ENCODE results near the gene EXD3.

EXD3 gene

GRCh38 chr9:137273095-137273490, 149.9 kb downstream of the EXD3 start:
- Histone ChIP-seq H3K9ac (ENCODE audit: low read depth, low read length) (no peak overlapping the region), H3K9me3 (ENCODE audit: control insufficient read depth, insufficient read depth, low read length) (no peaks in the 10 kb centered on the region), H3K4me3 (ENCODE audit: low read depth, low read length) (no peak overlapping the region), H3K27me3 (ENCODE audit: control insufficient read depth, insufficient read depth, low read length) (no peaks in the 10 kb centered on the region), H3K36me3 (ENCODE audit: control insufficient read depth, insufficient read depth, low read length) (peaks cover 21% of the 10 kb centered on the region), H3K4me1 (ENCODE audit: control insufficient read depth, insufficient read depth, low read length) (peaks cover 3% of the 10 kb centered on the region)

GRCh38 chr9:137272241-137273094, 150.5 kb downstream of the EXD3 start:
- Histone ChIP-seq H3K36me3 (ENCODE audit: control insufficient read depth, insufficient read depth, low read length) (peaks cover 21% of the 10 kb centered on the region), H3K4me3 (ENCODE audit: low read depth, low read length) (no peak overlapping the region), H3K9me3 (ENCODE audit: control insufficient read depth, insufficient read depth, low read length) (no peaks in the 10 kb centered on the region), H3K27me3 (ENCODE audit: control insufficient read depth, insufficient read depth, low read length) (no peaks in the 10 kb centered on the region), H3K9ac (ENCODE audit: low read depth, low read length) (peak overlapping the region; percentile 24), H3K4me1 (ENCODE audit: control insufficient read depth, insufficient read depth, low read length) (peaks cover 3% of the 10 kb centered on the region)

GRCh38 chr9:137271696-137272076, 151.3 kb downstream of the EXD3 start:
- Histone ChIP-seq H3K9ac (ENCODE audit: low read depth, low read length) (no peak overlapping the region), H3K27me3 (ENCODE audit: control insufficient read depth, insufficient read depth, low read length) (no peaks in the 10 kb centered on the region), H3K4me3 (ENCODE audit: low read depth, low read length) (no peak overlapping the region), H3K36me3 (ENCODE audit: control insufficient read depth, insufficient read depth, low read length) (peaks cover 27% of the 10 kb centered on the region), H3K9me3 (ENCODE audit: control insufficient read depth, insufficient read depth, low read length) (no peaks in the 10 kb centered on the region), H3K4me1 (ENCODE audit: control insufficient read depth, insufficient read depth, low read length) (peaks cover 3% of the 10 kb centered on the region)

- no peaks in the 10 kb centered on the region for H3K9me3 ChIP-seq (ENCODE audit: control insufficient read depth, insufficient read depth, low read length)
- H3K36me3 ChIP-seq (ENCODE audit: control insufficient read depth, insufficient read depth, low read length), result peaks cover 32% of the 10 kb centered on the region
- no peak overlapping the region for H3K9ac ChIP-seq (ENCODE audit: low read depth, low read length)
- peaks cover 1% of the 10 kb centered on the region for H3K4me1 ChIP-seq (ENCODE audit: control insufficient read depth, insufficient read depth, low read length)
- no peak overlapping the region for H3K4me3 ChIP-seq (ENCODE audit: low read depth, low read length)
- H3K27me3 ChIP-seq (ENCODE audit: control insufficient read depth, insufficient read depth, low read length), result no peaks in the 10 kb centered on the region
These were observed 151.8 kb downstream of the EXD3 start for GRCh38 chr9:137270929-137271695.

GRCh38 chr9:137269231-137269772, 153.7 kb downstream of the EXD3 start:
- Histone ChIP-seq H3K27me3 (ENCODE audit: control insufficient read depth, insufficient read depth, low read length) (no peaks in the 10 kb centered on the region), H3K36me3 (ENCODE audit: control insufficient read depth, insufficient read depth, low read length) (peaks cover 47% of the 10 kb centered on the region), H3K4me3 (ENCODE audit: low read depth, low read length) (no peak overlapping the region), H3K9me3 (ENCODE audit: control insufficient read depth, insufficient read depth, low read length) (no peaks in the 10 kb centered on the region), H3K4me1 (ENCODE audit: control insufficient read depth, insufficient read depth, low read length) (no peaks in the 10 kb centered on the region), H3K9ac (ENCODE audit: low read depth, low read length) (no peak overlapping the region)

- Histone ChIP-seq H3K4me3 (ENCODE audit: low read depth, low read length) (no peak overlapping the region), H3K9me3 (ENCODE audit: control insufficient read depth, insufficient read depth, low read length) (no peaks in the 10 kb centered on the region), H3K4me1 (ENCODE audit: control insufficient read depth, insufficient read depth, low read length) (no peaks in the 10 kb centered on the region), H3K36me3 (ENCODE audit: control insufficient read depth, insufficient read depth, low read length) (peaks cover 52% of the 10 kb centered on the region), H3K27me3 (ENCODE audit: control insufficient read depth, insufficient read depth, low read length) (no peaks in the 10 kb centered on the region), H3K9ac (ENCODE audit: low read depth, low read length) (no peak overlapping the region)
These were observed 154.3 kb downstream of the EXD3 start for GRCh38 chr9:137268538-137269201.

- Histone ChIP-seq H3K4me3 (ENCODE audit: low read depth, low read length) (no peak overlapping the region), H3K27me3 (ENCODE audit: control insufficient read depth, insufficient read depth, low read length) (no peaks in the 10 kb centered on the region), H3K9ac (ENCODE audit: low read depth, low read length) (no peak overlapping the region), H3K36me3 (ENCODE audit: control insufficient read depth, insufficient read depth, low read length) (peaks cover 54% of the 10 kb centered on the region), H3K9me3 (ENCODE audit: control insufficient read depth, insufficient read depth, low read length) (no peaks in the 10 kb centered on the region), H3K4me1 (ENCODE audit: control insufficient read depth, insufficient read depth, low read length) (no peaks in the 10 kb centered on the region)
These were observed 155.0 kb downstream of the EXD3 start for GRCh38 chr9:137267933-137268355.

GRCh38 chr9:137266585-137267453, 156.1 kb downstream of the EXD3 start:
- H3K9me3 ChIP-seq (ENCODE audit: control insufficient read depth, insufficient read depth, low read length), result no peaks in the 10 kb centered on the region
- no peaks in the 10 kb centered on the region for H3K4me1 ChIP-seq (ENCODE audit: control insufficient read depth, insufficient read depth, low read length)
- H3K27me3 ChIP-seq (ENCODE audit: control insufficient read depth, insufficient read depth, low read length), result no peaks in the 10 kb centered on the region
- no peak overlapping the region for H3K4me3 ChIP-seq (ENCODE audit: low read depth, low read length)
- H3K36me3 ChIP-seq (ENCODE audit: control insufficient read depth, insufficient read depth, low read length), result peaks cover 52% of the 10 kb centered on the region
- no peak overlapping the region for H3K9ac ChIP-seq (ENCODE audit: low read depth, low read length)

- H3K4me3 ChIP-seq (ENCODE audit: low read depth, low read length), result no peak overlapping the region
- H3K9me3 ChIP-seq (ENCODE audit: control insufficient read depth, insufficient read depth, low read length), result no peaks in the 10 kb centered on the region
- no peaks in the 10 kb centered on the region for H3K27me3 ChIP-seq (ENCODE audit: control insufficient read depth, insufficient read depth, low read length)
- no peaks in the 10 kb centered on the region for H3K4me1 ChIP-seq (ENCODE audit: control insufficient read depth, insufficient read depth, low read length)
- no peak overlapping the region for H3K9ac ChIP-seq (ENCODE audit: low read depth, low read length)
- peaks cover 52% of the 10 kb centered on the region for H3K36me3 ChIP-seq (ENCODE audit: control insufficient read depth, insufficient read depth, low read length)
These were observed 156.8 kb downstream of the EXD3 start for GRCh38 chr9:137266162-137266527.

- Histone ChIP-seq H3K9ac (ENCODE audit: low read depth, low read length) (no peak overlapping the region), H3K36me3 (ENCODE audit: control insufficient read depth, insufficient read depth, low read length) (peaks cover 50% of the 10 kb centered on the region), H3K4me3 (ENCODE audit: low read depth, low read length) (no peak overlapping the region), H3K27me3 (ENCODE audit: control insufficient read depth, insufficient read depth, low read length) (no peaks in the 10 kb centered on the region), H3K4me1 (ENCODE audit: control insufficient read depth, insufficient read depth, low read length) (no peaks in the 10 kb centered on the region), H3K9me3 (ENCODE audit: control insufficient read depth, insufficient read depth, low read length) (no peaks in the 10 kb centered on the region)
These were observed 157.3 kb downstream of the EXD3 start for GRCh38 chr9:137265496-137266161.

Measured in iPS-15b (cell line).